Muscle layer of colon (tissue), 2 donors: ENCODE measurements around the gene NOTCH4.

Source experiments
- H3K27ac ChIP-seq: one replicate; pipeline ENCODE4 v1.7.0; 2013; ENCODE audit warnings: low read depth, mild to moderate bottlenecking, low read length, moderate library complexity
- H3K27me3 ChIP-seq, 2 donors: one replicate each; pipeline ENCODE4 v1.7.0; 2013; ENCODE audit warnings: low read length in 2 of 2, mild to moderate bottlenecking in 2 of 2; ENCODE audit not compliant: insufficient read depth in 2 of 2, control insufficient read depth in 1 of 2
- H3K36me3 ChIP-seq: one replicate; pipeline ENCODE4 v1.7.0; 2013; ENCODE audit warnings: mild to moderate bottlenecking, low read length; ENCODE audit not compliant: insufficient read depth
- H3K4me1 ChIP-seq: one replicate; pipeline ENCODE4 v1.7.0; 2013; ENCODE audit warnings: mild to moderate bottlenecking, low read length; ENCODE audit not compliant: insufficient read depth
- H3K4me3 ChIP-seq, 2 donors: one replicate each; pipeline ENCODE4 v1.7.0; 2013; ENCODE audit warnings: low read length in 2 of 2, low read depth in 1 of 2, mild to moderate bottlenecking in 1 of 2, moderate library complexity in 1 of 2
- H3K9ac ChIP-seq: one replicate; pipeline ENCODE4 v1.7.0; 2013; ENCODE audit warnings: low read length
- H3K9me3 ChIP-seq: one replicate; pipeline ENCODE4 v1.7.0; 2013; ENCODE audit warnings: mild to moderate bottlenecking, low read length
- donor health status: abdominal sarcoma.
- donor health status: Adenocarcinoma of cecum.

Gene NOTCH4

DNA sequence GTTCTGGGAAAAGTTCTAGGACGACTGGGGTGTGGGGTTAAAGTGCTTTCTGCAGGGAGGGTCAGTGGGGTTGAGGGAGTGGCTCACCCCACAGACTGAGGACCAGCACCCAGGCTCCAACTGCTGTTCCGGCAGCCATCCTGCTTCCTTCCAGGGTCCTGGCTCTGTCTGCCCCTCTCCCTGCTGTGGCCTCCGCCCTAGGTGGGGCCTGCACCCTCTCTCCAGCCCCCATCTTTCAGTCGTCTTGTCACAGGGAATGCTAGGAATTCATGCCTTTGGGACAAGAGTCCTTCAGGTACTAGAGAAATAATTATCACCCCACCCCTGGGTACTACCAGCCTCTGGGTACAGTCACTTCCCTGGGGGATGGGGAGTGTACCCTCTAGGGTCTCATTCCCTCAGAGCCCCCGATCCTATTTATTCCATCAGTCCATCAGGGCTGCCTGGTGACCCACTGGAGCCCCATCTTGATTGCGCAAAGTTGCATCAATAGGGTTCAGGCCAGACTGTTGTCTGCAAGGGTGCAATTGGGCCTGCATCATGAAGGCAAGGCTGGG lies 39.7 kb downstream of the NOTCH4 start, which contains the start of gene AGER:
TSS of gene AGER (minus strand) at position 170 of the 557 bp plus-strand sequence. CDS start at position 139, 31 bp downstream.
- H3K4me3 ChIP-seq = no peak within 1 kb of the TSS
- no peaks in the 10 kb centered on the region for H3K27me3 ChIP-seq
- peaks cover 46% of the 10 kb centered on the region for H3K4me1 ChIP-seq
- H3K9me3 ChIP-seq = no peaks in the 10 kb centered on the region
- no peak within 1 kb of the TSS for H3K27ac ChIP-seq
- H3K36me3 ChIP-seq = peaks cover 60% of the 10 kb centered on the region
- no peak within 1 kb of the TSS for H3K9ac ChIP-seq

GRCh38 chr6:32183483-32184083 lies 40.3 kb downstream of the NOTCH4 start:
- Histone ChIP-seq H3K4me3 (no peak overlapping the region), H3K9me3 (no peaks in the 10 kb centered on the region), H3K9ac (no peak overlapping the region), H3K27me3 (no peaks in the 10 kb centered on the region), H3K4me1 (peaks cover 50% of the 10 kb centered on the region), H3K36me3 (peaks cover 60% of the 10 kb centered on the region), H3K27ac (no peak overlapping the region)

- Histone ChIP-seq H3K4me3 (no peak overlapping the region), H3K27me3 (no peaks in the 10 kb centered on the region), H3K9me3 (no peaks in the 10 kb centered on the region), H3K9ac (no peak overlapping the region), H3K4me1 (peaks cover 45% of the 10 kb centered on the region), H3K36me3 (peaks cover 60% of the 10 kb centered on the region), H3K27ac (no peak overlapping the region)
Measured at GRCh38 chr6:32183030-32183429, 40.8 kb downstream of the NOTCH4 start.

- Histone ChIP-seq H3K27me3 (no peaks in the 10 kb centered on the region), H3K9ac (no peak overlapping the region), H3K27ac (no peak overlapping the region), H3K36me3 (peaks cover 56% of the 10 kb centered on the region), H3K4me3 (no peak overlapping the region), H3K4me1 (peaks cover 40% of the 10 kb centered on the region), H3K9me3 (no peaks in the 10 kb centered on the region)
Measured at GRCh38 chr6:32182555-32182981, 41.3 kb downstream of the NOTCH4 start.

- Histone ChIP-seq H3K4me3 (no peak overlapping the region), H3K27me3 (no peaks in the 10 kb centered on the region), H3K9me3 (no peaks in the 10 kb centered on the region), H3K36me3 (peaks cover 50% of the 10 kb centered on the region), H3K4me1 (peaks cover 35% of the 10 kb centered on the region), H3K27ac (no peak overlapping the region), H3K9ac (no peak overlapping the region)
Measured at GRCh38 chr6:32181915-32182529, 41.8 kb downstream of the NOTCH4 start.

DNA sequence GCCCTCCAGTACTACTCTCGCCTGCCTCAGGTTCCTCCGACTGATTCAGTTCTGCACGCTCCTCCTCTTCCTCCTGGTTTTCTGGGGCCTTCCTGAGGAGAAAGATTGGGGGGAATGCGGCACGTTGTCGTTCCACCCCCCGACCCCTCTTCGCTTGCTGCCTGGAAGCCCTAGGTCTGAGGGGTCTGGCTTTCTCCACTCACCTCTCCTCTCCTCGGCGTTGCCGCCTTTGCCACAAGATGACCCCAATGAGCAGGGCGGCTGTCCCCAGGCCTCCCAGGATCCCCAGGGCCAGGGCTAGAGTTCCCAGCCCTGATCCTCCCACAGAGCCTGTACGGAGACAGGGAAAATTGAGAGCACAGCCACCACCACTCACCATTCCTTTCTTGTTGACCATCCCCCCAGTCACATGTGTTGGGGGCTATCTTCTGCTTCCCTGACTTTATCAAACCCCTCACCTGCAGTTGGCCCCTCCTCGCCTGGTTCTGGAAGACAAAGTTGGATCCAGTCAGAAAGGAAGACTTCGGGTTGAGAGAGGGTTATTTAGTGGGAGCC lies 42.6 kb downstream of the NOTCH4 start:
- Histone ChIP-seq H3K27me3 (no peaks in the 10 kb centered on the region), H3K9me3 (no peaks in the 10 kb centered on the region), H3K36me3 (peaks cover 42% of the 10 kb centered on the region), H3K9ac (no peak overlapping the region), H3K4me3 (no peak overlapping the region), H3K27ac (no peak overlapping the region), H3K4me1 (peaks cover 35% of the 10 kb centered on the region)

- H3K4me3 ChIP-seq = no peak overlapping the region
- H3K36me3 ChIP-seq = peaks cover 40% of the 10 kb centered on the region
- H3K9ac ChIP-seq = no peak overlapping the region
Measured at GRCh38 chr6:32179766-32180405, 44.0 kb downstream of the NOTCH4 start.

GRCh38 chr6:32178547-32179440 lies 45.1 kb downstream of the NOTCH4 start:
- Histone ChIP-seq H3K27ac (peak overlapping the region; percentile 100), H3K4me1 (peaks cover 47% of the 10 kb centered on the region), H3K9me3 (no peaks in the 10 kb centered on the region), H3K36me3 (peaks cover 40% of the 10 kb centered on the region), H3K27me3 (no peaks in the 10 kb centered on the region), H3K9ac (peak overlapping the region; percentile 73), H3K4me3 (peak overlapping the region; percentile 68 to 86)

More at GRCh38 chr6:32179766-32180405, 44.0 kb downstream of the NOTCH4 start:
- no peak overlapping the region for H3K27ac ChIP-seq
- H3K27me3 ChIP-seq = no peaks in the 10 kb centered on the region
- no peaks in the 10 kb centered on the region for H3K9me3 ChIP-seq
- peaks cover 37% of the 10 kb centered on the region for H3K4me1 ChIP-seq

DNA sequence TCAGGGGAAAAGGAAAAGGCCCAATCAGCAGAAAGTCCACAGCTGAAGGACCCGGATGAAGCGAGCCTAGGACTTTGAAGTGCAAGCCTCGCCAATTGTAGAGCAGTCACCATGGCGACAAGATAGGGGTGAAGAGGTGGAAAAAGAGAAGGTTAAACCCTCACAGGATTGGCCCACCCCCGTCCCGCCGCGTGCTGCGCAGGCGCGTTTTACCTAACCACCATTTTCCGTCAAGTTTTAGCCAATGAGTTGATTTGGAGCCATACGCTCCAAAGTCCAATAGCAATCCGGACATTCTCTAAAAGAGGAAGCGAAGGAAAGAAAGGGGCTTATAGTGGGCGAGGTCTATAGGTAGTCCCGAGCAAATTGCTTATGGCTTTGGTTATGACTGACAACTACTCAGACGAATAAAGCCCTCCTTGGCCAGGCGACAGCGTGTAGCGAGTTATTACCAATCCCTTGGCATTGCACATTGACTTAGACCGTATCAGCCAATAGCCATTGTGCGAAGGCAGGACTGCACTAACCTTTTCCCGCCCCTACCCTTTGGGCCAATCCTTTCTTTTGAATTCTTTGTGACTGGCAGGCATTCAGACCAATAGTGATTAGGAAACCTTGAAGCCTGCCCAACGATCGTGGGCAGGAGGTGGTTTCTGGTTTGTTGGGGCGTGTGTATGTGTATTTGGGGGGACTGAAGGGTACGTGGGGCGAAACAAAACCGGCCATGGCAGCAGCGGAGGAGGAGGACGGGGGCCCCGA lies 45.9 kb downstream of the NOTCH4 start, which contains the start of gene RNF5:
TSS of gene RNF5 (plus strand) at position 618 of the 759 bp plus-strand sequence. CDS start at position 725, 107 bp downstream.
- H3K4me1 ChIP-seq = peaks cover 47% of the 10 kb centered on the region
- no peaks in the 10 kb centered on the region for H3K27me3 ChIP-seq
- H3K36me3 ChIP-seq = peaks cover 32% of the 10 kb centered on the region
- peak within 1 kb of the TSS; percentile 100 for H3K27ac ChIP-seq
- H3K9me3 ChIP-seq = no peaks in the 10 kb centered on the region
- H3K9ac ChIP-seq = peak within 1 kb of the TSS; percentile 73
- peak within 1 kb of the TSS; percentile 68 to 86 for H3K4me3 ChIP-seq

DNA sequence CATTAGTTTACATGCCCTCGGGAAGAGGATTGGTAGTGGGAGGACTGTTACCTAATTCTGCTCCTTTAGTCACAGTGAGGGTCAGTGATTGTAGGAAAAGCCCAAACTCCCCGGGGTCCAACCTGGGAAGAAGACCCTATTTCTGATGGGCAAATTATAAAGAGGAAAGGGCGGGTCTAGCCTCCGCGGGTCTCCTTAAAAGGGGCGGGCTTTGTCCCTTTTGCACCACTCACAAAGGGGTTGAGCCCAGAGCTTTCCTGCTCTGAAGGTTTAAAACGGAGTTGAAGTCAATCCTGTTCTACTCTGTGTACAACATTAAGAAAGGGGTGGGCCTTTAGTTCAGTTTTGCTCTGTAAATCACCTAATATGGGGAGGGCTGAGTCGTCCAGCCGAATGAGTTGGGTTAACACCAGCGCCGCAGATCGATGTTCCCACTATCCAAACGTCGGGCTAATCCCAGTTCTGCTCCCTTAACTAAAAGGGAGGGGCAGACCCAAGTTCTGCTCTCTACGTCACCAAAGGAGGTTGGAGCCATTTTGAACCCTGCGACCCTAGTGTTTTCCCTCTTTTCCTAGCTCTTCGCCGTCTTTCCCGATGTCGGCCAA lies 46.6 kb downstream of the NOTCH4 start:
- peak overlapping the region; percentile 55 for H3K9ac ChIP-seq
- no peaks in the 10 kb centered on the region for H3K9me3 ChIP-seq
- peaks cover 47% of the 10 kb centered on the region for H3K4me1 ChIP-seq
- H3K36me3 ChIP-seq = peaks cover 26% of the 10 kb centered on the region
- H3K4me3 ChIP-seq = peak overlapping the region; percentile 68 to 73
- H3K27me3 ChIP-seq = no peaks in the 10 kb centered on the region
- peak overlapping the region; percentile 100 for H3K27ac ChIP-seq
